CD4-positive, alpha-beta T cell treated with Interleukin-4 for 1 hour (primary cell): ENCODE results near the gene EFNB2.

Experiments used
- DNase-seq, 2 donors: peaks; one replicate each; pipeline ENCODE4 v3.0.0-alpha.2; 2020 to 2022

EFNB2 gene

GRCh38 chr13:106498571-106498970 is 36.9 kb downstream of the EFNB2 start:
- no peak for DNase-seq

- DNase-seq = no peak
Measured at GRCh38 chr13:106498158-106498557, 37.3 kb downstream of the EFNB2 start.

- no peak for DNase-seq
Measured at GRCh38 chr13:106497079-106497478, 38.4 kb downstream of the EFNB2 start.

- no peak for DNase-seq
Measured at GRCh38 chr13:106496072-106496997, 39.1 kb downstream of the EFNB2 start.

- DNase-seq = no peak
Measured at GRCh38 chr13:106494936-106495335, 40.5 kb downstream of the EFNB2 start.

- DNase-seq = no peak
Measured at GRCh38 chr13:106494506-106494905, 41.0 kb downstream of the EFNB2 start.

GRCh38 chr13:106493533-106494220 is 41.8 kb downstream of the EFNB2 start:
- peak; percentile 32 to 37 for DNase-seq

- DNase-seq = no peak
Measured at GRCh38 chr13:106492588-106493475, 42.6 kb downstream of the EFNB2 start.

GRCh38 chr13:106491928-106492587 is 43.4 kb downstream of the EFNB2 start:
- DNase-seq = no peak

- no peak for DNase-seq
Measured at GRCh38 chr13:106491463-106491862, 44.0 kb downstream of the EFNB2 start.

- peak; percentile 49 to 60 for DNase-seq
Measured at GRCh38 chr13:106490569-106491321, 44.7 kb downstream of the EFNB2 start.

- no peak for DNase-seq
Measured at GRCh38 chr13:106489849-106490568, 45.5 kb downstream of the EFNB2 start.

- no peak for DNase-seq
Measured at GRCh38 chr13:106488686-106489085, 46.8 kb downstream of the EFNB2 start.

GRCh38 chr13:106488076-106488475 is 47.4 kb downstream of the EFNB2 start:
- no peak for DNase-seq

- DNase-seq = no peak
Measured at GRCh38 chr13:106487129-106487528, 48.3 kb downstream of the EFNB2 start.

- DNase-seq = no peak
Measured at GRCh38 chr13:106486287-106486686, 49.2 kb downstream of the EFNB2 start.

GRCh38 chr13:106484537-106485193 is 50.8 kb downstream of the EFNB2 start:
- DNase-seq = no peak

- DNase-seq = no peak
Measured at GRCh38 chr13:106484084-106484483, 51.4 kb downstream of the EFNB2 start.

GRCh38 chr13:106481919-106482318 is 53.5 kb downstream of the EFNB2 start:
- DNase-seq = no peak

- DNase-seq = no peak
Measured at GRCh38 chr13:106480351-106480910, 55.0 kb downstream of the EFNB2 start.
